Measurements from ENCODE around the gene ARHGAP1.

- TF ChIP-seq CTCF (IDR thresholded peaks at IDR 0.05) (no peak), POLR2A (IDR thresholded peaks at IDR 0.05) (no peak)
Measured at GRCh38 chr11:46743043-46743442, 42.6 kb upstream of the ARHGAP1 start.
